ENCODE results near the gene NUCB1.

- no peak for TF ChIP-seq CTCF (IDR thresholded peaks at IDR 0.05 in 8 of 11, conservative IDR thresholded peaks at IDR 0.05 in 3 of 11)
- TF ChIP-seq POLR2A (IDR thresholded peaks at IDR 0.05) = no peak
Observed at GRCh38 chr19:48854103-48854502, 46.0 kb upstream of the NUCB1 start.

Data from spleen (tissue), 7 donors.